ENCODE results near the gene CLTCL1.
"Not testable (repeated sequence)": the region's sequence is repeated elsewhere in the genome, so short reads cannot be mapped to it uniquely, and the experiment has no call there.

- TF ChIP-seq ZFX (IDR thresholded peaks at IDR 0.05; ENCODE audit: borderline replicate concordance); CTCF (IDR thresholded peaks at IDR 0.05): not testable (repeated sequence)
These were observed 15.0 kb upstream of the CLTCL1 start for GRCh38 chr22:19306535-19306934.
